Testis (tissue), 2 donors: ENCODE results near the gene KANSL1L.

Source experiments
- POLR2A ChIP-seq: fragments of 450-650 bp; IDR thresholded peaks from one replicate; pipeline ENCODE4 v1.6.1; 2017; ENCODE audit warnings: antibody characterized with exemption, mild to moderate bottlenecking, moderate library complexity
- TF ChIP-seq, protein P1 (sequence below), 3 experiments: fragments of 450-650 bp in 2 of 3; fragments of 200-600 bp in 1 of 3; sonication (generic) in 1 of 3; IDR thresholded peaks; one replicate each; pipeline ENCODE4 v1.5.1; 2016 to 2019; ENCODE audit warnings: antibody characterized with exemption in 3 of 3, mild to moderate bottlenecking in 2 of 3, moderate library complexity in 1 of 3

DNA sequence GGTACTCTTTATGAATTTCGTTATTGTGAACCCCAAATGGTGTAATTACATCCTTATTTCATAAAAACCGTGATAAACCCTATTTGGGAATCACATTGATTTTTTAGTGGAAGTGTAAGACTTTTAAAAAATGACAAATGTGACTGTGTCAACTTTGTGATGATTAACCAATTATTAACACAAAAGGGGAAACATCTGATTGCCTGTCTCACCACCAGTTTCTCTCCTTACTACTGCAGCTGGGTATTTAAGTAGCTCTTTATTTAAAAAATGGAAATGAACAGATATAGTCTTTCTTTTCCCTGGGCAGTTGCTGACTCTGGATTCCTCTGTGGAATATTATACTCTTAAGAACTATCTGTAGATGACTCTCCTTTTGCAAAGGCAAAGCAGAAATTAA lies 180.4 kb downstream of the KANSL1L start:
- TF ChIP-seq, protein P1, sequence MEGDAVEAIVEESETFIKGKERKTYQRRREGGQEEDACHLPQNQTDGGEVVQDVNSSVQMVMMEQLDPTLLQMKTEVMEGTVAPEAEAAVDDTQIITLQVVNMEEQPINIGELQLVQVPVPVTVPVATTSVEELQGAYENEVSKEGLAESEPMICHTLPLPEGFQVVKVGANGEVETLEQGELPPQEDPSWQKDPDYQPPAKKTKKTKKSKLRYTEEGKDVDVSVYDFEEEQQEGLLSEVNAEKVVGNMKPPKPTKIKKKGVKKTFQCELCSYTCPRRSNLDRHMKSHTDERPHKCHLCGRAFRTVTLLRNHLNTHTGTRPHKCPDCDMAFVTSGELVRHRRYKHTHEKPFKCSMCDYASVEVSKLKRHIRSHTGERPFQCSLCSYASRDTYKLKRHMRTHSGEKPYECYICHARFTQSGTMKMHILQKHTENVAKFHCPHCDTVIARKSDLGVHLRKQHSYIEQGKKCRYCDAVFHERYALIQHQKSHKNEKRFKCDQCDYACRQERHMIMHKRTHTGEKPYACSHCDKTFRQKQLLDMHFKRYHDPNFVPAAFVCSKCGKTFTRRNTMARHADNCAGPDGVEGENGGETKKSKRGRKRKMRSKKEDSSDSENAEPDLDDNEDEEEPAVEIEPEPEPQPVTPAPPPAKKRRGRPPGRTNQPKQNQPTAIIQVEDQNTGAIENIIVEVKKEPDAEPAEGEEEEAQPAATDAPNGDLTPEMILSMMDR (IDR thresholded peaks at IDR 0.05): no peak
- no peak for TF ChIP-seq POLR2A
